Adipocyte (in vitro differentiated cells): ENCODE results near the gene GNB1.

Experiments
- DNase-seq: peaks from one replicate; pipeline ENCODE4 v3.0.0-alpha.2; 2015; ENCODE audit warnings: low read depth
- H3K27me3 ChIP-seq: replicated peaks from 2 replicates; pipeline ENCODE4 v1.7.0; 2013; ENCODE audit warnings: mild to moderate bottlenecking, low read length, moderate library complexity; ENCODE audit not compliant: control insufficient read depth, insufficient read depth
- H3K36me3 ChIP-seq: 2 replicates; pipeline ENCODE4 v1.7.0; 2013; ENCODE audit warnings: low read length, mild to moderate bottlenecking, moderate library complexity; ENCODE audit not compliant: control insufficient read depth, insufficient read depth, severe bottlenecking
- H3K4me1 ChIP-seq: 2 replicates; pipeline ENCODE4 v1.7.0; 2013; ENCODE audit warnings: mild to moderate bottlenecking, low read length, moderate library complexity; ENCODE audit not compliant: control insufficient read depth, insufficient read depth
- H3K4me3 ChIP-seq: 2 replicates; pipeline ENCODE4 v1.7.0; 2013; ENCODE audit warnings: mild to moderate bottlenecking, low read length, moderate library complexity
- H3K9ac ChIP-seq: 2 replicates; pipeline ENCODE4 v1.7.0; 2013; ENCODE audit warnings: mild to moderate bottlenecking, low read length, moderate library complexity
- H3K9me3 ChIP-seq: 2 replicates; pipeline ENCODE4 v1.7.0; 2013; ENCODE audit warnings: mild to moderate bottlenecking, low read length, moderate library complexity; ENCODE audit not compliant: control insufficient read depth

The GNB1 gene

DNA sequence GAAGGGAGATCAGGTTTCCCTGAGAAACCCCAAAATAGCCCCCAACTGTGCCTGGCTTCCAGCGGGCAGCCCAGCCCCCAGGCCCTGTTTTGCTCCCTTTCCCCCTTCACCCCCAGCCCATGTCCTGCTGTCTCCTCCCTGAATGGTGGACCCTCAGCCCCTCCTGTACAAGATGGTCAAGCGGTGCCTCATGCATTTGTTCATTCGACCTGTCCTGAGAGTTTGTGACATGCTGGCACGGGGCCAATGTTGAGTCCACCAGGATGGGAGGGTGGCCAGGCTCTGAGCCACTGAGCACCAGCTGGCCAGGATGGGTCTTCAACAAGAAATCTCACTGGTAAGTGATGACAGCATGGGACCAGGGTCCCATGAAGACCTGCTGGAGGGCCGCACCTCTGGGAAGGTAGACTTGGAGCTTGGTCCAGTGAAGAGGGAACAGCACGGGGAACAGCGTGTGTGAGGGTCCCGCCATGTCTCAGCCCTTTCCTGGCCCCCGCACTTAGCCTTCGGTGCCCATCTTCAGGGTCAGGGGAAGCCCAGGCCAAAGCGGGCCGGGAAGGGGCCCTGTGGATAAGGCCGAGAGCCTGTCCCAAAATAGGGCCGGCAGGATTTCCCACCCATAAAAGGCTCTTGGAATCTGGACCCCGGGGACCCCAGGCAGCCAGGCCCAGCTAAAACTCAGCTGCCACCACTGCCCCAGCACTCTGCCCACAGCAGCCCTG is 24.2 kb upstream of the GNB1 start, which contains the start of gene CALML6:
CALML6 (plus strand) TSS at position 290 of the 722 bp plus-strand sequence; CDS start at position 311, 21 bp downstream.
- Histone ChIP-seq H3K27me3 (peaks cover 18% of the 10 kb centered on the region), H3K9ac (no peak within 1 kb of the TSS), H3K36me3 (no peaks in the 10 kb centered on the region), H3K4me1 (peaks cover 8% of the 10 kb centered on the region), H3K9me3 (no peaks in the 10 kb centered on the region), H3K4me3 (no peak within 1 kb of the TSS)
- no peak for DNase-seq

DNA sequence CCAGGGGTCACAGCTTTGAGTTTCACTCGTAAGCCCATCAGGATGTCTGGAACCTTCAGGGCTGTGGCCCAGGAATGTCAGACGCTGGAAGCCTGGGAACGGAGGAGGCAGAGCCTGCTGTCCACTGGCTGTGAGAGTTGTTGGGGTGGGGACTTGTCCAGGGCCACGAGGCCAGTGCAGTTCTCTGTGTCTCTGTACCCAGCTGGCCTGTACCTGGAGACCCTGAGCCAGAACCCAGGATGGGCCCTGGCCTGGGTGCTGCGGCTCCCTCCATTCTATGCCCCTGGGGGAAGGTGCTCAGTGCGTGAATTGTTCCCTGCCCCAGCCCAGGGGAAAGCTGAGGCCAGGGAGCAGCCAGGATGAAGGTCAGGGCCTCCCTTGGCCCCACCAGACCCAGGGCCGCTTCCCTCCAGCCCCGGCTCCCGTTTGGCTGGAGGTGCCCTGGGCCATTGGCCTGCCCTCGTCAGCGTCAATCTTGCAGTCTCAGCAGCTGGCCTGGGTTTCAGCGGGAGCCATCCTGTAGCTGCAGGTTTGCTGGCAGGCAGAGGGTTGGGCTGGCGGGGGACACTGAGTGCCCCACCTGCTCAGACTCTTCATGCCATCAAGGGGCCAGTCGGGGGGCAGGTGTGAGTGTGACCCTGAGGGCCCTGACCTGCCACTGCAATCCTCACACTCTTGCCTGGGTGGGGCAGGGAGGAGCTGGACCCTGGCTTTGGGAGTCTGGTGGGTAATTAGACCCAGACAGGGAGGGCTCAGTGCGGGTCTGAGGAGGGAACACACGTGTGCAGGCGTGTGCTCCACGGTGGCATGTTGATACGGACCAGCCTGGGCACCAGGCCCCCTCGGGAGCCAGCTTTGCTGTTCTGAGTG is 23.4 kb upstream of the GNB1 start:
- H3K9ac ChIP-seq, result no peak overlapping the region
- peaks cover 12% of the 10 kb centered on the region for H3K4me1 ChIP-seq
- H3K36me3 ChIP-seq, result no peaks in the 10 kb centered on the region
- H3K4me3 ChIP-seq, result no peak overlapping the region
- no peaks in the 10 kb centered on the region for H3K9me3 ChIP-seq
- H3K27me3 ChIP-seq, result peaks cover 18% of the 10 kb centered on the region
- no peak for DNase-seq

GRCh38 chr1:1911350-1912041 is 20.6 kb upstream of the GNB1 start:
- Histone ChIP-seq H3K27me3 (peaks cover 6% of the 10 kb centered on the region), H3K36me3 (no peaks in the 10 kb centered on the region), H3K9me3 (no peaks in the 10 kb centered on the region), H3K4me1 (peaks cover 22% of the 10 kb centered on the region), H3K9ac (no peak overlapping the region), H3K4me3 (no peak overlapping the region)
- DNase-seq, result no peak

DNA sequence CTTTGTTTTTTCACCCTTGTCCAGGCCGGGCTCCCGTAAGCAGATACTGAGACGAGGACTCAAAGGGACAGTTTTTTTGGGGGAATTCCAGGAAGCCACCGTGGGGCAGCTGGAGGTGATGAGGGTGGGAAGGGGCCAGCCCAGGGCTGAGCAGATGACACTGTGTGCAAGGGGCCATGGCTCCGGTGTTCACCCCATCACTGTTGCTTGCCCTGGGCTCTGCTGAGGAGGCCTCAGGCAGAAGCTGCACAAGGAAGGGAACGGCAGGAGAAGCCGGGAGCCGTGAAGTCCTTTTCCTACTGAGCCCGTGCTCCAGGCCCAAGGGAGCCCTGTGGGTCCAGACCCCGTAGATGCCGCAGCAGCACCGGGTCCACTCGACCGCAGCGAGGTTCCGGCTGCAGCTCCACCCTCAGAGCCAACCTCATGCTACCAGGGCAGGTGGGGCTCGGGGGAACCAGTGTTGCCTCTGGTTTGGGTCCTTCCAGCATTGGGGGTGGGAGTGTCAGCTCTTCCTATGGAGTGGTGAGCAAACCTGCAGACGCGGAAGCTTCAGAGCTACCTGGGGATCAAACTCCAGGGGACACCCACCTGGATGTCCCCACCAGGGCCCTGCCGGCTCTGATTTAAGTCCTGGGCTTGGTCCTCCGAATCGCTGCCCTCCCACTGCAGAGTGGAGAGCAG is 19.9 kb upstream of the GNB1 start:
- H3K36me3 ChIP-seq, result no peaks in the 10 kb centered on the region
- peaks cover 3% of the 10 kb centered on the region for H3K27me3 ChIP-seq
- peaks cover 27% of the 10 kb centered on the region for H3K4me1 ChIP-seq
- H3K4me3 ChIP-seq, result no peak overlapping the region
- no peak overlapping the region for H3K9ac ChIP-seq
- no peaks in the 10 kb centered on the region for H3K9me3 ChIP-seq
- no peak for DNase-seq

GRCh38 chr1:1910033-1910465 is 19.2 kb upstream of the GNB1 start:
- DNase-seq, result no peak

GRCh38 chr1:1908506-1908791 is 17.6 kb upstream of the GNB1 start:
- H3K9ac ChIP-seq, result peak overlapping the region; percentile 95
- peaks cover 27% of the 10 kb centered on the region for H3K4me1 ChIP-seq
- no peaks in the 10 kb centered on the region for H3K27me3 ChIP-seq
- no peaks in the 10 kb centered on the region for H3K9me3 ChIP-seq
- peak overlapping the region; percentile 87 for H3K4me3 ChIP-seq
- no peak for DNase-seq
- no peaks in the 10 kb centered on the region for H3K36me3 ChIP-seq

More at GRCh38 chr1:1910033-1910465, 19.2 kb upstream of the GNB1 start:
- Histone ChIP-seq H3K27me3 (no peaks in the 10 kb centered on the region), H3K9ac (peak overlapping the region; percentile 90), H3K36me3 (no peaks in the 10 kb centered on the region), H3K9me3 (no peaks in the 10 kb centered on the region), H3K4me3 (peak overlapping the region; percentile 82), H3K4me1 (peaks cover 27% of the 10 kb centered on the region)

GRCh38 chr1:1907098-1907736 is 16.3 kb upstream of the GNB1 start:
- Histone ChIP-seq H3K27me3 (no peaks in the 10 kb centered on the region), H3K9me3 (no peaks in the 10 kb centered on the region), H3K36me3 (no peaks in the 10 kb centered on the region), H3K4me1 (peaks cover 27% of the 10 kb centered on the region), H3K9ac (peak overlapping the region; percentile 67), H3K4me3 (no peak overlapping the region)
- DNase-seq, result peak; percentile 64

DNA sequence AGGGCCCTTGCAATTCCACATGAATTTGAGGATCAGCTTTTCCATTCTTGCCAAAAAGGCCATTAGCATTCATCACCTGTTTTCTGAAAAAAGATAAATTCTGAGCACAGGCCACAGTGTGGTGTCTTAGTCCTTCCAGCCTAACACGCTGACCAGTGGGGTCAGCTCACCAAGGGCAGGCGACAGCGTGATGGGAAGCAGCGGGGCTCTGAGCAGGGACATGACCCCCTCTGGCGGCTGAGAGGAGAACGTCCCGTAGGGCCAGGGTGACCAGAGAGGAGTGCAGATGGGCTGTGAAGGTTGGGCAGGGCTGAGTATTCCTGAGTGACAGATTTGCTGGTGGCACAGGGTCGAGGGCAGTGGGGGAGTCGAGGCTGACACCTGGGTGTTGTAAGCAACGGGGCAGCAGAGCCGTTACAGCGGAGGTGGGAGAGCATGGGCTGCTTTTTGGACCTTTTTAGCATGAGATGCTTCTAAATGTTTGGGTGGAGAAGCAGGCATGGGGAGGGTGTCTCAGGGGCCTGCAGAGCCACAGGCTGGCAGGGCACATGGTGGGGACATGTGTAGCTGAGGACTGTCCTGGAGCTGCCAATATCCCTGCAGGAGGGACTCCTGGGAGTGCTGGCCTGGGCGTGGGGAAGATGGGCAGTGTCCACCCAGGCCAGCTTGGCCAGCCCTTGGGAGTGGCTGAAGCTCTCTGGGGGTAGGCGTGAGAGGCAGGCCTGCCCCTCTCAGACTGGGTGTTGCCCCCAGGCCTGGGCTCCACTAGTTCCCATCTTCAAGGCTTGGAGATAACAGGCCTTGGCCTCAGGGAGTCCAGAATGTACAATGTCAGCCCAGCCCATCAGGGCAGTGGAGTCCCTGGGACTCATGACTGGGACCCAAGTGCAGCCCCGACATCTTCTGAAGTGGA is 15.6 kb upstream of the GNB1 start:
- peak overlapping the region; percentile 67 for H3K9ac ChIP-seq
- no peaks in the 10 kb centered on the region for H3K9me3 ChIP-seq
- no peaks in the 10 kb centered on the region for H3K27me3 ChIP-seq
- H3K36me3 ChIP-seq, result no peaks in the 10 kb centered on the region
- DNase-seq, result peak; percentile 96
- H3K4me1 ChIP-seq, result peaks cover 27% of the 10 kb centered on the region
- no peak overlapping the region for H3K4me3 ChIP-seq

GRCh38 chr1:1903224-1903623 is 12.3 kb upstream of the GNB1 start:
- peaks cover 22% of the 10 kb centered on the region for H3K4me1 ChIP-seq
- no peak overlapping the region for H3K9ac ChIP-seq
- DNase-seq, result no peak
- no peaks in the 10 kb centered on the region for H3K27me3 ChIP-seq
- H3K36me3 ChIP-seq, result no peaks in the 10 kb centered on the region
- H3K9me3 ChIP-seq, result no peaks in the 10 kb centered on the region
- H3K4me3 ChIP-seq, result no peak overlapping the region
